Activated CD4-positive, alpha-beta T cell treated with anti-CD3 and anti-CD28 coated beads, Interleukin-10, Interleukin-2, amounts not matched to agents 100 ng/mL and 50 ng/mL, durations not matched to agents 16 hours and 8 hours (primary cell): ENCODE data around the gene DNAAF5.

Experiments used
- DNase-seq: peaks from one replicate; pipeline ENCODE4 v3.0.0-alpha.2; 2020

DNAAF5 gene

DNA sequence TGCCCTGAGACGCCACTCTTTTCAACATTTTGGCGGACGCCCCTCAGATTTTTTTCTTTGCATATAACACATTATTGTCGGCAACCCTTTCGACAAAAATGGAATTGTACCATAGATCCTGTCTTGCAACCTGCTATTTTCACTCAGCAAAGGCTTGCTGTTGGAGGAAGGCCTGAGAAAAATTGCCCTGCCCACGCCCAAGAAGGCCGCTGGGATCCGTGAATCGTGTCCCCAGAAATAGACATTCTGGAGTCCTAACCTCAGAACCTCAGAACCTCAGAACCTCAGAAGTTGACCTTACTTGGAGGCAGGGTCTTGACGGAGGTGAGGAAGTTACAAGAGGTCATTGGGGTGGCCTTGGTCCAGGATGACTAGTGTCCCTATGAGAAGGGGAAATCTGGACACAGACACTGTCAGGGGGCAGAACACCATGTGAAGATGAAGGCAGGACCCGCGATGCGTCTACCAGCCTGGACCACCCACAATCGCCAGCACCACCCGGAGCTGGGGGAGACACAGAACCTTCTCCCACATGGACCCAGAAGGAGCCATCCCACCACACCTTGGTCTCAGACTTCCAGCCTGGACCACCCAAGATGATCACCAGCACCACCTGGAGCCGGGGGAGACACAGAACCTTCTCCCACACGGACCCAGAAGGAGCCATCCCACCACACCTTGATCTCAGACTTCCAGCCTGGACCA is 19.1 kb upstream of the DNAAF5 start:
- no peak for DNase-seq

DNA sequence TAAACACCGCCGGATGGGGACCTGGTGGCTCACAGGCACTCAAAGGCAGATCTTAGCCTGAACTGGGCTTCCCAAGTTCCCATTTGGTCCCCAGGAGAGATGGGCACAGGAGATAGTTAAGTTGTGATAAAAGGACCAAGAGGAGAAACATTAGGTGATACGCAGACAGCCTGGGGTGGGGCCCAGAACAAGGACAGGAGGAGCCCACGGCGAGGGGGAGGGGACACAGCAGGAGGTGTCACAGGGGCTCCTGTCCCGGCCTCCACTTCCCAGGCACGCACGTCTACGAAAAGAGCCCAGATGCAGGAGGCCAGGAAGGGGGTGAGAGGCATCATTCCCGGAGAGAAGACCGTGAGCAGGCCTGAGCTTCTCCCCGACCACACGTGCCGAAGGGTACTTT is 16.3 kb upstream of the DNAAF5 start:
- DNase-seq: no peak

DNA sequence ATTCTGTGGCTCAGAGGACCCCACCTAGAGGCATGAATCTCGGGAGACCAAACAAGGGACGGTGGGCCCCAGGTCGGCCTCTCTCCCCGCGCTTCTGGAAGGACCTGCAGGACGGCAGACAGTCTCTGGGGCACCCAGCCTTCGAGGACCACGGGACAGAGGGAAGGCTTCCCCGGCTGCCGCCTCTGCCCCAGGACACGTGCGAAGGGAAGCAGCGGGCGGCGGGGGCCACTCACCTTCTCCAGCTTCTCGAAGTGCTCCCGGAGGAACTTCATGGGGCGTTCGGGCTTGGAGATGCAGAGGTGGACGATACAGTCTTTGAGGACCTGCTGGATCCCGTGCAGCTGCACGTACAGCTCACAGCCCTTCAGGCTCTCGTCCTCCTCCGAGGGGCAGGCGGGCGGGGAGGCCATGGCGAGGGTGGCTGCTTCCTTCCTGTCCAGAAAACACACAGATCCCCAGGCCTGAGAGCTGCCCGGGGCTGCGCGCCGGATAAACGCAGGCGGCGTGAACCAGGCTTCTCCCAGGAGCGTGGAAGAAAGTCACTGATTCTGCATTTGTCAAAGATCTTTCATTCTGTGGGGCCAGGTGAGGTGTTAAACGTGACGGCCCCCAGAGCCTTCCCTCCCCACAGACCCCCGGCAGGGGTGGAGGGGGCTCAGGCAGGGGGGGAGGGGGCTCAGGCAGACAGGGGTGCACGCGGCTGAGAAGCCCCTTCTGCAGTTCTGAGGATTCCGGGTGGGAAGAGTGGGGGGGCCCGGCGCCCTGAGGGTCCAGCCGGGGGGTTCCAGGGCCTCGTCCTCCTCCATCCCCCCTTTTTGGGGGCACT is 15.2 kb upstream of the DNAAF5 start:
- DNase-seq: no peak

DNA sequence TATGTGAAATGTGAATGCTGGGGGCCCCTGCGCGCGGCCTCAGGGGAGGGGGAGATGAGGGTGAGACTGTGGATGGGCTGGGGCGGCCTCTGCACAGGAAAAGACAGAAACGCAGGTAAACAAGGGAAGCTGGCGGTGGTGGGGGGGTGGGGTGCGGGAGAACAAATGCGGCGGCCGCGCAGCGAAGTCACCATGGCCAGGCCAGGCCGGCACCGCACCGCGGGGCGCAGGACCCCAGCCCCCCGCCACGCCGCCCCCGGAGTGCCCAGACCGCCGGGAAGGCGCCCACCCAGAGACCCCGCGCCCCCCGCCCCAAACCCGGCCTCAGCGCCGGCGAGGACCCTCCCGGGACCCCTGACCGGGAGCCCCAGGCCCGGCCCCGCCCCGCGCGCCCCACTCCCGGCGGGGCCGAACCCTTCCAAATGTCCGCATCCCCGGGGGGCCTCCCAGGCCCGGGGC is 14.5 kb upstream of the DNAAF5 start:
- no peak for DNase-seq

DNA sequence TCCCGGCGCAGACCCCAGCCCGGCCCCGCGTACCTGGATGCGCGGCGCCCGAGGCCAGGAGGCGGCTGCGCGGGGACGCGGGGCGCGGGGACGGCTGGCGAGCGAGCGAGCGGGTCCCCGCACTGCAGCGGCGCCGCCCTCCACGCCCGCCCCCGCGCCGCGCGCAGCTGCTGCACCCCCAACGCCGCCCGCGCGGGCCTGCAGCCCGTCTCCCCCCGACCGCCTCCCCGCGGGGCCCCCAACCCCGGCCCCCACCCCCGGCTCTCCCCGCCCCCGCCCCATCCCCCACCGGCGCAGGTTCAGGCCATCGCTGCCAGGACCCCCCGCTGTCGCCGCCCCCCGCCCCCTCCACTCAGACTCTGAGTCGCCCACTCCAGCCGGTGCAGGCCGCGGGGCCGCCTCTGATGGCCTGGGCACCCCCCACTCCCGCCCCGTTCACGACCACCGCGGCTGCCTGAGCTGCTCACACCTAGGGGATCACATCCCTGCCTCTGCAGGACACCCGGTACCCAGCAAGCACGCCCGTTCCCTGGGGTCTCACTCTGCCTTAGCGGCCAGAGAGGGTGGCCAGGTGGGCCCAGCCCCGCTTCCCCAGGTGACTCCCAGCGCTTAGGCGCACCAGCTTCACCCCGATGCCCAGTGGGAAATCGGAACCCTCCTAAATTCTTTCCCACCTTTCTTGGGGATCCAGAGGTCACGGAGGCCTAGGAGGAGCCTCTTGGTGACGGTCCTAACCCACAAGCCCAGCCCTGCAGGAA is 13.9 kb upstream of the DNAAF5 start:
- DNase-seq: no peak

DNA sequence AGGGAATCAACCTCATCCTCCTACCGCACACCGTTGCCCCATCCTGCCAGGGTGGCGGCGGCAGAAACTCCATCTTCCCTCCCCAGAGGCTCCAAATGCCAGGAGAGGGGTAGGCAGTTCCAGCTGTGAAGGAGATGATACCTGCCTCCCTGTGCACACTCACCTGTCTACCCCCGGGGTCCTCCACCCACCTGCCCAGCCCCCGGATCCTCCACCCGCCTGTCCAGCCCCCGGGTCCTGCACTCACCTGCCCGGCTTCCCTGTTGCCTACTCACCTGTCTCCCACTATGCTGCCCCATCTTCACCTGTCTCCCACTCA is 13.4 kb upstream of the DNAAF5 start:
- DNase-seq: no peak

DNA sequence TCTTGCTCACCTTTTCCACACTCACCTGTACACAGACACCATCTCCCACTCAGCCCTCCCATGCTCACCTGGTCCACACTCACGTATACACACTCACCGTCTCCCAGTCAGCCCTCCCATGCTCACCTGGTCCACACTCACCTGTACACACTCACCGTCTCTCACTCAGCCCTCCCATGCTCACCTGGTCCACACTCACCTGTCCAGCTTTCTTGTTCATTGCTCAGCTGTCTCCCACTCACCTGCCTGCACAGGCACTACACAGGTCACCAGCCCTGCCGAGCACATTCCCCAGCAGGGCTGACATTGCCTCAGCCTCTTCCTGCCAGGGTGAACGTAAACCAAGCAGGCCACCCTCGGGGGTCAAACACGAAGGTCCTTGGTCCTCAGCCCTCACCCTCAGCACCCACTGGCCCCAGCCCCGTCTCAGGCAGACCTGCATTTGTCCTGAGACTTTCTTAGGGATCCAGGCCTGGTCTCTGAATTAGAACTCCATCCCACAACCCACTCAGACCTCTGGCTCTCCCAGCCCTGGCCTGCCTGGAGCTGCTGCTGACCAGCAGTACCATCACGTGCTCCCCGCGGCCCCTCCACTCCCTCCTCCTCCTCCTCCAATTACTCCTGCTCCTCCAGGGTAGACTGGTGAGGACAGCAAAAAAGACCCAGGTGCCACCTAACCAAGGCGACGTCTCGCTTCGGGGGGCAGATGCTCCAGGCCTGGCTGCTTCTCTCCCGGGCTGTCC is 12.8 kb upstream of the DNAAF5 start:
- no peak for DNase-seq

DNA sequence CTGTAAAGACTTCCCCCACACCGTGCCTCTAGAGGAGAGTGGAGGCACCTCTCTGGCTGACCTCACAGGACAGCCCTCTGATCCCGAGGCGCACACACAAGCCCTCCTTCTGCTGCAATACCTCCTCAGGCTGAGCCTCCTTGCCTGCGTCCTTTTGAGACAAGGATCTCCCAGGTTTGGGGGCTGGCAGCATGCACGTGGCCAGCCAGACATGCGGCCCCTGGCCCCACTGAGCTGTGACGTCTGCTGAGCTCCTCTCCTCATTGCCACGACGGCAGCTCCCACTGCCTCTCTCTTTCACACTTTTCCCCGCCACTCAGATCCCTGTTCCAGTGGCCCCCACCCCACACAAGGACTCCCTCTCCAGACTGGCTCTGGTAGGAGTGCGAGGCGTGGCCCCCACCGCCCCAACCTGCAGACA is 12.2 kb upstream of the DNAAF5 start:
- no peak for DNase-seq

DNA sequence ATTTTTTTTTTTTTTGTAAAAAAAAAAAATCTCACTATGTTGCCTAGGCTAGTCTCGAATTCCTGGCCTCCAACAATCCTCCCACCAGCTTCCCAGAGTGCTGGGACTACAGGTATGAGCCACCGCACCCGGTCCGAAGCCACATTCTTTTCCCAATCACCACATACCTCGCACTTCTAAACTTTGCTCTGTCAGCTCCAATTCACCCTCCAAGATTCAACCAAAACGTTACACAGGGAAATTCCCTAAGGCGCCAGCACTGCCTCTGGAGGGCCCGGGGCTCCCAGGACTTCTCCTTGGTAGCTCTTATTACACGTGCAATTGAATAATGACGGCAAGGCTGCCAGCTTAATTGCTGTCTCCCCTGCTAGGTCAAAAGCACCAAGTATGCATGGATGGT is 10.3 kb upstream of the DNAAF5 start:
- no peak for DNase-seq

DNA sequence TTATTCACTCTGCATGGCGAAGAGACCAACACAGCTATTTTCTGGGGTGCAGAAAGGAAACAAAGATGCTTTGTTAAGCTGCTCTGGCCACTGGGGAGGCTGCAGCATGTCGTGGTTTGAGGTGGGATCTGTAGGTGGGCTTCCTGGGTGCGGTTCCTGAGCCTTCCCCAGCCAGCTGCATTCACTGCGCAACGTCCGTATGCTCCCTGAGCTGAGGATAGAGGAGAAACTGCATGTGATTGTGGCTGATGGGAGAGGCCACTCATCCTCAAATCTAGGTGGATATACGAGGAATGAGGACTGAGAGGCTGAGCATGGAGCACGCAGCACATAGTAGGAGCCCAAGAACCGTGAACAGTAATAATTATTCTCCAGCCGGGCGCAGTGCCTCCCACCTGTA is 9.9 kb upstream of the DNAAF5 start:
- DNase-seq: no peak

DNA sequence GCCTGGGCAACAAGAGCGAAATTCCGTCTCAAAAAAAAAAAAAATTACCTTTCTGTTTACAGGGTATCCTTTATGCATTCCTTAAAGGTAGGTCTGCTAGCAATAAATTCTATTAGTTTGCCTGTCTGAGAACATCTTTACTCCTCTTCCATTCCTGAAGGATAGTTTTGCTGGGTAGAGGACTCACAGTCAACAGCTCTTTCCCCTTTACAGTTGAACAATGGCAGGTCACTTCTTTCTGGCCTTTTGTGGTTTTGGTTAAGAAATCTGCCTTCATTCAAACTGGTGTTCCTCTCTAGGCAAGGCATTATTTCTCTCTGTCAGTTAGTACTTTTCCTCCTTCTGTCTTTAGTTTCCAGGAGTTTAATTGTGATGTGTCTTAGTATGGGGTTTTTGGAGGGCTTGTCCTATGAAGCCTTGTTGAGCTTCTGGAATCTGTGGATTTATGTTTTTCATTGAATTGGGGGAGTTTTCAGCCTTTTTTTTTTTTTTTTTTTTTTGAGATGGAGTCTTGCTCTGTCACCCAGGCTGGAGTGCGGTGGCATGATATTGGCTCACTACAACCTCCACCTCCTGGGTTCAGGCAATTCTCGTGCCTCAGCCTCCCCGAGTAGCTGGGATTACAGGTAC is 4.8 kb upstream of the DNAAF5 start:
- no peak for DNase-seq

DNA sequence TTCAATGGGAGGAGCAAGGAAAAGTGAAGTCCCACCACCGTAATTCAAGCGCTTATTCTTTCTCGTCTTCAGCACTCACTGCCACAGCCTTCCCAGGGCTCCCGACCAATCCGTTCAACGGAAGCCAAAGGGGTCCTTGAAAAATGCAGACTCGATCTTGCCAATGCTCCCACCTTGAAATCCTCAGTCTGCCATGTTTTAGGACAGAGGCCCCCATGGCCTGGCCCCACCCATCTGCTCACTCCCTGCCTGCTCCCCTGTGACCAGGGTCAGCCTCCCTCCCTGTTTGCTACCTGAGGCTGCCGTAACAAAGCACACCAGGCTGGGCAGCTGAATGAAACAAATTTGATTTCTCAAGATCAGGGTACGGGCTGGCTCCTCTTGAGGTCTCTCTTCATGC is 3.0 kb upstream of the DNAAF5 start:
- DNase-seq: no peak

DNA sequence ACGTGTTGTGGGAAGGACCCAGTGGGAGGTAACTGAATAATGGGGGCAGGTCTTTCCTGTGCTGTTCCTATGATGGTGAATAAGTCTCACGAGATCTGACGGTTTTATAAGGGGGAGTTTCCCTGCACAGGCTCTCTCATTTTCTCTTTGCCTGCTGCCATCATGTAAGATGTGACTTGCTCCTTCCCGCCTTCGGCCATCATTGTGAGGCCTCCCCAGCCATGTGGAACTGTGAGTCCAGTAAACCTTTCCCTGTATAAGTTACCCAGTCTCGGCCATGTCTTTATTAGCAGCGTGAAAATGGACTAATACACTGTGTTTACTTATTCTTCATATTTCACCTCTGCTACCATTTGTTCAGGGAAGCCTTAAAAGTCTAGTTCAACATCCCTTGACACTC is 2.2 kb upstream of the DNAAF5 start:
- no peak for DNase-seq

DNA sequence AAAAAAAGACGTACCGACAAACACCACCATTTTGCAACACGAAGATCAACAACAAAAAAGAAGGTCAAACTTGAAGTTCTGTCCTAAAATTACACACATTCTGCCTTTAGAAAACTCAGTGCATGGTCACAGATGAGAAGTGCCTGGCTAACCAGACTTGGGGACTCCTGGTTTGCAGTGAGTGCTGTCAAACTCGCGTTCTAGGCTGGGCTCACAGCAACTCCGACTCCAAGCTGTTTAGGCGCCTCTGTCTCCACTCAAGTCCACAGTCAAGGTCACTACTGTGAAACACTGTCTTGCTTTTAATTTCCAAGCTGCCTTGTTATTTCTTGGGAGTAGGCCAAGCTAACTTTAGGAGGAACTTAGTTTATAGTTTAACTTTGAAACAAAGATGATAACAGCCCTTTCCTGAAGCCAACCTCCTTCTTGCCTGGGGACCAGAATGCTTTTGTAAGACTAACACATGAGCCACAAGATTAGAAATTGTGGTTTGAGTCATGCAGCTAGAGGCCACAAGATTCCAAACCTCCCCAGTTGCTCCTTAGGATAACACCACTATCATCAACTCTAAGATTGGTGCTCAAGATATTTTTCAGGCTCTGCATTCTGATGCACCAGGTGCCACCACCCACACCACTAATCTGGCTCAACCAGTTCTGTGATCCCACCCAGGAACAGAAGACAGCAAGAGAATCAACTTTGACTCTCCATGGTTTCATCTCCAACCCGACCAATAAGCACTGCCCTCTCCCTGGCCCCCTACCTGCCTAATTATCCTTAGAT is 1.1 kb upstream of the DNAAF5 start:
- DNase-seq: peak; percentile 27

DNA sequence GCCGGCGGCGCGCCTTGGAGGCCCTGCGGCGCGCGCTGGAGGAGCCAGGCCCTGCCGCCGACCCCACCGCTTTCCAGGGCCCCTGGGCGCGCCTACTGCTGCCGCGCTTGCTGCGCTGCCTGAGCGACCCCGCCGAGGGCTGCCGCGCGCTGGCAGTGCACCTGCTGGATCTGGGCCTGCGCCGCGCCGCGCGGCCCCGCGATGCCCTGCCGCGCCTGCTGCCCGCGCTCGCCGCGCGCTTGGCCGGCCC is 280 bp downstream of the DNAAF5 start:
- DNase-seq: no peak

DNA sequence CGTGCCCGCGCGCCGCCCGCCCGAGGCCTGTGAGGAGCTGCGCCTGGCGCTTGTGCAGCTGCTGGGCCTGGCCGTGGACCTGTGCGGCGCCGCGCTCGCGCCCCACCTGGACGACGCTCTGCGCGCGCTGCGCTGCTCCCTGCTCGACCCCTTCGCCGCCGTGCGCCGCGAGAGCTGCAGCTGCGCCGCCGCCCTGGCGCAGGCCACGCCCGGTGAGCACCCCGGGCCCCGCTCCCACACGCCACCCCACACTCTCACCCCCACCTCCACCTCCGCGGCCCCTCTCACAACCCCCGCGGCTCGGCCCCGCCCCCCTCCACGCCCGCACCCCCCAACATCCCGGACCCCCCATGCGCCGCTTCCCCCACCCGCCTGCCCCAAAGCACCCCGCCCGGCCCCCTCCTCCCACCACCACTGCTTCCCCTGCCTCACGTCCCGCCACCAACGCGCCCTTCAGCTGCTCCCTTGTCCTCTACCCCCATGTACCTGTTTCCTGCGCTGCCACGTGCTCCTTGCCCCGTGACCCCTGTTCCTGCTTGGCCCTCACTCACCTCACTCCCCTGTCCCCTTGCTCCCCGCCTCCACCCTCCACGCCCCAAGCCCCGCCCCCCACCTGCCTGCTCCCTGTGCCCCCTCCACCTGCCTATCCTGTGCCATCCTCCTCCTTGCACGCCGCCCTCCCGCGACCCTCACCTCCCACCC is 756 bp downstream of the DNAAF5 start, which contains the start of gene PRKAR1B:
Gene PRKAR1B (minus strand): TSS at position 178 of the 702 bp plus-strand sequence. CDS start 15,776 bp downstream, outside the sequence.
- peak; percentile 67 for DNase-seq

DNA sequence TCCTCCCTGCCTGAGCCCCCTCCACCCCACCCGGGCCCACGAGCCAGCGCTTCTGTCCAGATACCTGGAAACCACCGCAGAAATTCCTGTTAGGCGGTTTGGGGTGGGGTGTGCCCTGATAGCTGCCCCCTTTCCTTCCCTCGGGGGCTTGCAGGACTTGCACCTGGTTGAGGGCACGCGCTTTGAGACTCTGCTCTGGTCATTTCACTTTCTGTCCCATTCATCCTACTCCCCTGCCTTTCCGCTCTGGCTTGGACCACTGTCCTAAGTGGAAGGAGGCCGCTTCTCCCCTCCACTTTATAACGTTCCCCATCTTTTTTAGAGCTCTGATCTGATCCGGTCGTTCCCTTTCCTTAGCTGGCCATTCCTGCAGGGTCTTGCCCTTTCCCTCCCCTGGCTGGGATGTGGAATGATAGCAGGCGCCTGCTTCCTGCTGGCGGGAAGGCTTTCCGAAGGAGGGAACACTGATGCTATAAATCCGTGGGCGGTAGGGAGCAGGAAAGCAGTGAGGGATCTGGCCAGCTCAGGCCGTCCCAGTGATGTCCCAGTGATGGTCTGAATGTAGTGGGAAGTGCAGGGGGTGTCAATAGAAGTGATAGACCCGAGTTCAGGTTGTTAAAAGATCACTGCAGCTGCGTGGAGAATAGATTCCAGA is 1.4 kb downstream of the DNAAF5 start:
- DNase-seq: no peak

DNA sequence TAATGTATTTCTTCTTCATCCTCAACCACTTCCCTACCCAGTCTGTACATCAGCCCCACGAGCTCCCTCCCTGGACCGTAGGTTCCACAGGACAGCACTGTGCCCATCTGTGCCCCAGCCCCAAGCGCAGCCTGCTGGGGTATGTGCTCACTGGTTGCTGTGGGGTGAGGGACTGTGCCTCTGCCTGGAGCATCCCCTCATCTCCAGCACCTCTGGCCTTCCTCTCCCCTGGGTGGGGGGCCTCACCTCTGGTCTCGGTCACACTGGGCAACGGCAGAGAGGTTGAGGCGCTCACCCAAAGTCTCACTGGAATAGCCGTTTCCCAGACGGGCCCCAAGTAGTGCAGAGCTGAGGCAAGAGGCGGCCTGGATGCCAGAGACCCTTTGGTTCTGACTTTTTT is 2.1 kb downstream of the DNAAF5 start:
- no peak for DNase-seq

DNA sequence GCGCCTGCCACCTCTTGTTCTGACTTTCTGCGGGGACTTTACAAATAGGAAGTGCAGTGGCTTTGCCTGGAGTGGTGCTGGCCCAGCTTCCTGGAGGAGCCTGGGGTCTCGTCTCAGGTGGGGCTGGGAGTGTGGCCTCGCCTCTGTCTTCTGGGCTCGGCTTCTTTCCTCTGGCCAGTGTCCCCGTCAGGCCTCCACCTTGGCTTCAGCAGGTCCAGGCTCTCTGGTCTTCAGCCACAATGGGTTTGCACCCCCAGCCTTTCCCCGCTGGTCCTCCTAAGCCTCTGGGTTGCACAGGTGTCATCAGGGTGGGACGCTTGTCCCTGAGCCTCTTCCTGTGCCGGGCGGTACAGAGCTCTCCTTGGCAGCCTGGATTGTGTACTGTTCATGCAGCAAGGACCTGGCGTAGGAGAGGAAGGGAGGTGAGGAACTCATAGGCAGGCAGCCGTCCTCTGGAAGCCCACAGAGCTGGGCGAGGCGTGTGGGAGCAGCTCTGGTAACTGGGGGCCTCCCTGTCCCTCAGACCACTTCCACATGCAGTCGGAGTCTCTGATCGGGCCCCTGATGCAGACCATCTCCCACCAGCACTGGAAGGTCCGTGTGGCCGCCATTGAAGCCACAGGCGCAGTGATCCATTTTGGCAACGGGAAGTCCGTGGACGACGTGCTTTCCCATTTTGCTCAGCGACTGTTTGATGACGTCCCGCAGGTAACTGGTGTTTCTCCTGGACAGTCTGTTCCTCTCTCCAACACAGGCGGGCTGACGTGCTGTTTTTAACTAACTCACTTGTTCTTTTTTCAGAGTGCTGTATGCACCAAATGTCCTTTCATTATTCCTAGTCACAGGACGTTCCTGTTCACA is 2.9 kb downstream of the DNAAF5 start:
- no peak for DNase-seq
